MM.1S (cell line): ENCODE data around the gene SART3.

Experiments
- DNase-seq: peaks from one replicate; pipeline ENCODE4 v3.0.0-alpha.2; 2015
- H2AFZ ChIP-seq: fragments of 300-600 bp; sonication (generic); 2 replicates; pipeline ENCODE4 v1.6.0; 2016; ENCODE audit warnings: antibody characterized with exemption, low read length
- H3F3A ChIP-seq: fragments of 300-600 bp; sonication (generic); 2 replicates; pipeline ENCODE4 v1.6.1; 2016; ENCODE audit warnings: mild to moderate bottlenecking, antibody characterized with exemption, low read length, moderate library complexity, mixed read lengths; ENCODE audit not compliant: insufficient read depth
- H3K27ac ChIP-seq: fragments of 300-600 bp; sonication (generic); 2 replicates; pipeline ENCODE4 v1.5.1; 2016; ENCODE audit warnings: mild to moderate bottlenecking, low read length
- H3K27me3 ChIP-seq: fragments of 300-600 bp; sonication (generic); replicated peaks from 2 replicates; pipeline ENCODE4 v1.6.0; 2016; ENCODE audit warnings: low read length; ENCODE audit not compliant: insufficient read depth
- H3K36me3 ChIP-seq: fragments of 300-600 bp; sonication (generic); replicated peaks from 2 replicates; pipeline ENCODE4 v1.6.1; 2016; ENCODE audit warnings: mild to moderate bottlenecking, low read length, mixed read lengths; ENCODE audit not compliant: insufficient read depth
- H3K4me1 ChIP-seq: fragments of 300-600 bp; sonication (generic); 2 replicates; pipeline ENCODE4 v1.6.1; 2016; ENCODE audit warnings: low read length, mixed read lengths
- H3K4me2 ChIP-seq: fragments of 300-600 bp; sonication (generic); 2 replicates; pipeline ENCODE4 v1.6.0; 2016; ENCODE audit warnings: low read depth, low read length
- H3K4me3 ChIP-seq: fragments of 300-600 bp; sonication (generic); 2 replicates; pipeline ENCODE4 v1.5.1; 2016; ENCODE audit warnings: low read length, mixed read lengths
- H3K79me2 ChIP-seq: fragments of 300-600 bp; sonication (generic); 2 replicates; pipeline ENCODE4 v1.6.1; 2016; ENCODE audit warnings: mixed run types, low read length, mixed read lengths
- H3K9ac ChIP-seq: fragments of 300-600 bp; sonication (generic); 2 replicates; pipeline ENCODE4 v1.6.1; 2016; ENCODE audit warnings: low read length, mixed read lengths
- H3K9me2 ChIP-seq: fragments of 300-600 bp; sonication (generic); replicated peaks from 2 replicates; pipeline ENCODE4 v1.6.1; 2016; ENCODE audit warnings: mild to moderate bottlenecking, low read length, mixed read lengths; ENCODE audit not compliant: insufficient read depth
- H3K9me3 ChIP-seq: fragments of 300-600 bp; sonication (generic); replicated peaks from 2 replicates; pipeline ENCODE4 v1.6.1; 2016; ENCODE audit warnings: mild to moderate bottlenecking, low read length, mixed read lengths; ENCODE audit not compliant: insufficient read depth
- H4K20me1 ChIP-seq: fragments of 300-600 bp; sonication (generic); 2 replicates; pipeline ENCODE4 v1.6.1; 2016; ENCODE audit warnings: mild to moderate bottlenecking, low read length, moderate library complexity, mixed read lengths; ENCODE audit not compliant: insufficient read depth
- CTCF ChIP-seq: fragments of 300-600 bp; sonication (generic); IDR thresholded peaks from 2 replicates; pipeline ENCODE4 v1.5.1; 2016; ENCODE audit warnings: antibody characterized with exemption, low read length, mixed read lengths
- EZH2 ChIP-seq: fragments of 300-600 bp; sonication (generic); optimal IDR thresholded peaks from 2 replicates; pipeline ENCODE3; 2017; ENCODE audit warnings: low read depth, mild to moderate bottlenecking, antibody characterized with exemption, low read length, mixed read lengths
- EZH2phosphoT487 ChIP-seq: fragments of 300-600 bp; sonication (generic); IDR thresholded peaks from 2 replicates; pipeline ENCODE4 v1.6.1; 2018; ENCODE audit warnings: antibody characterized with exemption, low read length

Gene SART3

DNA sequence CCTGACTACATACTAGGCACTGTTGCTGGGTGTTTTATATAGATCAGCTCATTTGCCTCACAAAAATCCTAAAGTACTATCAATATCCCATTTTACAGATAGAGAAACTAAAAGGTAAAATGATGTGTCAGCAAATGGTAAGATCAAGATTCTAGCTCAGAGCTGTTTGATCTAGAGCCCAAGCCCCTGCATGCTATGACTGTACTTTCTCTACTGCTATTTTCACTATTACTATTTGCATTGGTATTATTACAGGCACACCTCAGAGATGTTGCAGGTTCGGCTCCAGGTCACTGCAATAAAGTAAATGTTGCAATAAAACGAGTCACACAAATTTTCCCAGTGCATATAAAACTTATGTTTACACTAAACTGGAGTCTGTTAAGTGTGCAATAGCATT lies 12.3 kb upstream of the SART3 start:
- Histone ChIP-seq H2AFZ (no peak overlapping the region), H3K9me3 (no peaks in the 10 kb centered on the region)

DNA sequence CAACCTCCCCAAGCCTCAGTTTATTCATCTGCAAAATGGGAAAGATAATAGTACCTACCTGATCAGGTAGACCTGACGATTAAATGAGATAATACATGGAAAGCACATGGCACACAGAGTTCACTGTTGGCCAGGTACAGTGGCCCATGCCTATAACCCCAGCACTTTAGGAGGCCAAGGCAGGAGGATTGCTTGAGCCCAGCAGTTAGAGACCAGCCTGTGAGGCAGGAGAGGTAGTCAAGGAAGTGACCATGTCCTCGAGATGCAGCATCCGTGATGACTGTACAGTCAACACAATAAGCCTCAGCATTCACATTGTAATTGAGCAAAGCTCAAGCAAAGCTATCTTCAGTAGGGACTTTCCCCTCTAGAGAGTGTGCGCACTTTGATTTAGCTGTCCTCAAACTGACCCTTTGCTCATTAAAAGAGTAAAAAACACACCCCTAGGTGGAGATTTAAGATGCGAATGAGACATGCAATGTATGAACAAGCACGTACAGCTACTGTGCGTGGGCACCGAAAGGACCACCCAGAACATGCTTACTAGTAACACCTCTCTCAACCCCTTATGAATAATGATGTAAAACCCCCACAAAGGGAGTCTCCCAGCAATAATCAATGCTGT lies 11.3 kb upstream of the SART3 start:
- Histone ChIP-seq H3K4me1 (peaks cover 89% of the 10 kb centered on the region), H3K4me2 (no peak overlapping the region), H3K9me3 (no peaks in the 10 kb centered on the region), H3K4me3 (no peak overlapping the region), H3K79me2 (peaks cover 13% of the 10 kb centered on the region; the same call in 1 of the 2 replicates), H3K27ac (peak overlapping the region; percentile 29; the same call in 1 of the 2 replicates), H3F3A (peaks cover 78% of the 10 kb centered on the region), H3K9ac (no peak overlapping the region), H3K36me3 (no peaks in the 10 kb centered on the region), H3K27me3 (no peaks in the 10 kb centered on the region), H3K9me2 (no peaks in the 10 kb centered on the region), H2AFZ (no peak overlapping the region), H4K20me1 (no peaks in the 10 kb centered on the region)
- DNase-seq, result peak; percentile 34
- TF ChIP-seq CTCF (no peak), EZH2phosphoT487 (no peak), EZH2 (no peak)

More for the DNA sequence above, 12.3 kb upstream of the SART3 start:
- H3K27me3 ChIP-seq, result no peaks in the 10 kb centered on the region
- no peak for TF ChIP-seq CTCF
- TF ChIP-seq EZH2, result no peak
- no peak for TF ChIP-seq EZH2phosphoT487
- H3K79me2 ChIP-seq, result peaks cover 12% of the 10 kb centered on the region; the same call in 1 of the 2 replicates
- H3F3A ChIP-seq, result peaks cover 68% of the 10 kb centered on the region
- peak overlapping the region; percentile 14; the same call in 1 of the 2 replicates for H3K9ac ChIP-seq
- DNase-seq, result peak; percentile 69
- H3K4me2 ChIP-seq, result peak overlapping the region; percentile 44; the same call in 1 of the 2 replicates
- H3K27ac ChIP-seq, result peak overlapping the region; percentile 29; the same call in 1 of the 2 replicates
- peaks cover 87% of the 10 kb centered on the region for H3K4me1 ChIP-seq
- H3K9me2 ChIP-seq, result no peaks in the 10 kb centered on the region
- H4K20me1 ChIP-seq, result no peaks in the 10 kb centered on the region
- H3K4me3 ChIP-seq, result no peak overlapping the region
- H3K36me3 ChIP-seq, result no peaks in the 10 kb centered on the region

DNA sequence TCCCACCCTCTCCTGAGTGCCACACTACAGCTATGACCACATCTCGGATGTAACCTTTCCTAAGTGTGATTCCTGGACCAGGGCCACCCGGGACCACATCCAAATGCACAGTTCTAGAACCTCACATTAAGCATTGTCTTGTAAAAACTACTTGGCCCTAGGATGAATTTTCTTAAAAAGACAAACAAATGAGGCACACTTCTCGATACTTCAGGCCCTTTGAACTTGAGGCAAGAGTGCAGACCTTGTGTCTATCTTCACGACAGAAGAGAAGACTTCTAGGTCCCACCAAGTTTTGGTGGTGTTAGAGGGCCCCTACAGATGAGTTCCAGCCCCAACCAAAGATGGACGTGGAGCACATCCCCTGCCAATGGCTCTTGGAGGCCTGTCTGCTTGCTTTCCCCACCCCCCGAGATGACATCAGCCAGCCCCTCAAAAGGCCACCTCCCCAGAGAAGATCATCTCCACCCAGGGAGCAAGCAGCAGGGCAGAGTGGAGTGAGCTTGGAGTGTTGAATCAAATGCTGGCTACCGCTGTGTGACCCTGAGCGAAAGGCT lies 10.7 kb upstream of the SART3 start:
- H3K4me2 ChIP-seq, result no peak overlapping the region
- no peaks in the 10 kb centered on the region for H4K20me1 ChIP-seq
- H3K9me3 ChIP-seq, result no peaks in the 10 kb centered on the region
- H3K79me2 ChIP-seq, result peaks cover 19% of the 10 kb centered on the region
- no peaks in the 10 kb centered on the region for H3K27me3 ChIP-seq
- H3F3A ChIP-seq, result peaks cover 82% of the 10 kb centered on the region
- peak overlapping the region; percentile 100; the same call in 1 of the 2 replicates for H3K27ac ChIP-seq
- H3K36me3 ChIP-seq, result no peaks in the 10 kb centered on the region
- H2AFZ ChIP-seq, result no peak overlapping the region
- TF ChIP-seq EZH2phosphoT487 (no peak), CTCF (no peak), EZH2 (no peak)
- H3K9ac ChIP-seq, result no peak overlapping the region; the same call in 1 of the 2 replicates
- peaks cover 89% of the 10 kb centered on the region for H3K4me1 ChIP-seq
- no peak overlapping the region for H3K4me3 ChIP-seq
- DNase-seq, result no peak
- H3K9me2 ChIP-seq, result no peaks in the 10 kb centered on the region
